Lung (tissue), 12 donors: ENCODE data around the gene CACNA1A. TPM values are rescaled to one million over a fixed set of nuclear protein-coding genes. Genes with fewer than 3 reads are reported as not detected.

Experiments
- ATAC-seq: fragments of 200-7000 bp; cut with Tn5 transposase; one replicate; pipeline ENCODE4 v1.9.1; 2020; ENCODE audit warnings: moderate number of reproducible peaks; ENCODE audit not compliant: insufficient read depth, low FRiP score
- DNase-seq, 3 donors: peaks; one replicate each; pipeline ENCODE4 v3.0.0-alpha.2; 2013 to 2017
- H3K27ac ChIP-seq, 2 donors: one replicate each; pipeline ENCODE4 v1.5.1; 2013; ENCODE audit warnings: mild to moderate bottlenecking in 2 of 2, moderate library complexity in 2 of 2, control low read depth in 1 of 2, inconsistent platforms in 1 of 2, low read depth in 1 of 2, low read length in 1 of 2
- H3K27me3 ChIP-seq, 3 donors: one replicate each; pipeline ENCODE4 v1.5.1; 2013; ENCODE audit warnings: low read length in 2 of 3; ENCODE audit not compliant: control insufficient read depth in 3 of 3, insufficient read depth in 3 of 3
- H3K36me3 ChIP-seq, 4 donors: one replicate each; pipeline ENCODE4 v1.5.1; 2013; ENCODE audit warnings: low read length in 4 of 4, mild to moderate bottlenecking in 1 of 4, moderate library complexity in 1 of 4; ENCODE audit not compliant: control insufficient read depth in 4 of 4, insufficient read depth in 4 of 4
- H3K4me1 ChIP-seq, 5 donors: one replicate each; pipeline ENCODE4 v1.5.1; 2013; ENCODE audit warnings: low read length in 5 of 5, mild to moderate bottlenecking in 2 of 5, moderate library complexity in 1 of 5; ENCODE audit not compliant: control insufficient read depth in 5 of 5, insufficient read depth in 5 of 5
- H3K4me3 ChIP-seq: one replicate; pipeline ENCODE4 v1.5.1; 2013; ENCODE audit warnings: mild to moderate bottlenecking, control low read depth, moderate library complexity
- H3K9ac ChIP-seq, 2 donors: one replicate each; pipeline ENCODE4 v1.5.1; 2013; ENCODE audit warnings: low read length in 2 of 2, control low read depth in 1 of 2; ENCODE audit not compliant: insufficient read depth in 1 of 2
- H3K9me3 ChIP-seq, 4 donors: one replicate each; pipeline ENCODE4 v1.5.1; 2013; ENCODE audit warnings: low read length in 3 of 4, mild to moderate bottlenecking in 1 of 4, moderate library complexity in 1 of 4; ENCODE audit not compliant: control insufficient read depth in 4 of 4, insufficient read depth in 3 of 4
- WGBS, 2 donors: extraction: QIAGEN DNeasy Blood & Tissue Kit; methylation state at CpG; one replicate each; pipeline ENCODE4 v1.1.7; 2013; 5-methylcytosine and 5-hydroxymethylcytosine counted together
- polyA plus RNA-seq, 2 donors: library from polyadenylated mRNA; stranded (reverse); fragments of 200-250 nt; gene quantifications; one replicate each; pipeline ENCODE4 v1.2.1, GENCODE V29; 2013
- total RNA-seq, 2 donors: library from RNA; depleted of rRNA in 1 of 2; stranded (reverse); fragments of >200 nt in 1 of 2; gene quantifications; one replicate each; pipeline ENCODE4 v1.2.1, GENCODE V29; 2014 to 2021
- TF ChIP-seq, protein P1 (sequence below): IDR thresholded peaks from 2 replicates; pipeline ENCODE4 v1.5.1; 2012; ENCODE audit warnings: mild to moderate bottlenecking; ENCODE audit errors: control extremely low read depth, extremely low read depth
- donor health status: control.
- donor health status: control.
- donor health status: Bipolar disorder and iron deficiency.
- donor health status: healthy.
- donor health status: DM: yes; HTN: yes; CAD: no.

Gene CACNA1A
- total and polyA plus RNA-seq, 4 donors = 0.27 to 1.00 (median 0.75) TPM

DNA sequence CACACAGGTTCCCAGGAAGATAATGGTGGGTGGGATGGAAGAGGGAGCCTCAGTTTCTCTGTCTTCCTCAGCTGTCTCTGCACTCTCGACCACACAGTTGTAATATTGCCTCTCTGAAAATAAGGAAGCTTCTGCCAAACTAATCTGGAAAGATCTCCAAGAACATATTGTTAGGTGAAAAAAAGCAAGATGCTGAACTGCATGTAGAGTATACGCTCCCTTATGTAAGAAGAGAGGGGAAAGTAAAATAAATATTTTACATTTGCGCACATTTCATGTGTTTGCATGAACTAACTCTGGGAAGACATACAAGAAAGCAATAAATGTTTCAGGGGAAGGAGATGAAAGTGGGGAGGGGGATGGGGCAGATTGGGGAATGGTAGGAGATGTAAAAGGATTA is 41.9 kb upstream of the CACNA1A start:
- ATAC-seq = no peak
- peaks cover 0 to 3% (median 0%) of the 10 kb centered on the region in 3 donors for H3K27me3 ChIP-seq
- H3K27ac ChIP-seq = no peak overlapping the region
- no peak overlapping the region for H3K4me3 ChIP-seq
- H3K9me3 ChIP-seq = peaks cover 0 to 7% (median 3%) of the 10 kb centered on the region in 4 donors
- WGBS, 2 donors = 82 to 86% methylated on average over 3 of the region's 3 CpGs
- H3K4me1 ChIP-seq = no peaks in the 10 kb centered on the region
- H3K36me3 ChIP-seq = no peaks in the 10 kb centered on the region
- no peak for DNase-seq
- H3K9ac ChIP-seq = no peak overlapping the region
- TF ChIP-seq, protein P1, sequence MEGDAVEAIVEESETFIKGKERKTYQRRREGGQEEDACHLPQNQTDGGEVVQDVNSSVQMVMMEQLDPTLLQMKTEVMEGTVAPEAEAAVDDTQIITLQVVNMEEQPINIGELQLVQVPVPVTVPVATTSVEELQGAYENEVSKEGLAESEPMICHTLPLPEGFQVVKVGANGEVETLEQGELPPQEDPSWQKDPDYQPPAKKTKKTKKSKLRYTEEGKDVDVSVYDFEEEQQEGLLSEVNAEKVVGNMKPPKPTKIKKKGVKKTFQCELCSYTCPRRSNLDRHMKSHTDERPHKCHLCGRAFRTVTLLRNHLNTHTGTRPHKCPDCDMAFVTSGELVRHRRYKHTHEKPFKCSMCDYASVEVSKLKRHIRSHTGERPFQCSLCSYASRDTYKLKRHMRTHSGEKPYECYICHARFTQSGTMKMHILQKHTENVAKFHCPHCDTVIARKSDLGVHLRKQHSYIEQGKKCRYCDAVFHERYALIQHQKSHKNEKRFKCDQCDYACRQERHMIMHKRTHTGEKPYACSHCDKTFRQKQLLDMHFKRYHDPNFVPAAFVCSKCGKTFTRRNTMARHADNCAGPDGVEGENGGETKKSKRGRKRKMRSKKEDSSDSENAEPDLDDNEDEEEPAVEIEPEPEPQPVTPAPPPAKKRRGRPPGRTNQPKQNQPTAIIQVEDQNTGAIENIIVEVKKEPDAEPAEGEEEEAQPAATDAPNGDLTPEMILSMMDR = no peak

DNA sequence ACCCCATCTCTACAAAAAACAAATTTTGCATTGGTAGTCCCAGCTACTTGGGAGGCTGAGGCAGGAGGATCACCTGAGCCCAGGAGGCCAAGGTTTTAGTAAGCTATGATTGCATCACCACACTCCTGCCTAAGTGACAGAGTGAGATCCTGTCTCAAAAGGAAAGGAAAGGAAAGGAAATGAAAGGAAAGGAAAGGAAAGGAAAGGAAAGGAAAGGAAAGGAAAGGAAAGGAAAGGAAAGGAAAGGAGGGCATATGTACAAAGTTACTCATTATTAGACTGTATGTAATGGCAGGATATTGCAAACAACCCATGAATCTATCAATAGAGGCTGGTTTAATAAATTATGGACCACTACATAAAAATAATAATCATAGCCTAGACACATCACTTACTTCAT is 40.8 kb upstream of the CACNA1A start:
- no peaks in the 10 kb centered on the region for H3K4me1 ChIP-seq
- no peak overlapping the region for H3K27ac ChIP-seq
- H3K4me3 ChIP-seq = no peak overlapping the region
- TF ChIP-seq, protein P1 = no peak
- DNase-seq (no peak), ATAC-seq (no peak)
- H3K36me3 ChIP-seq = no peaks in the 10 kb centered on the region
- peaks cover 0 to 7% (median 3%) of the 10 kb centered on the region in 4 donors for H3K9me3 ChIP-seq
- no peak overlapping the region for H3K9ac ChIP-seq
- H3K27me3 ChIP-seq = peaks cover 0 to 3% (median 0%) of the 10 kb centered on the region in 3 donors

DNA sequence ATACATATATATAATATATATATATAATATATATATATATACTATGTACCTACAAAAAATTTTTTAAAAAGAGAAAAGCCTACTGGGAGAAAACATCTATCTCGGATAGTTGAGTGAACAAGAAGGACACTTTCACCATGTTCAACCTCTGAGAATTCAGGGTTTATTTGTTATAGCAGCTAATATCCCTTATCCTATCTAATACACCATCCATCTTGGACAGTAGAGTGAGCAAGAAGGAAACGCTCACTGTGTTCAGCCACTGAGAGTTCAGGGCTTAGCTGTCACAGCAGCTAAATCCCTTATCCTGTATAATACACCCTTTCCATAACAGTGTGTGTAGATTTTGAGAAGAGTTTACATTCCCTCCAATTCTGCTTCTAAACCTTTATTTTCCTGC is 38.1 kb upstream of the CACNA1A start:
- Histone ChIP-seq H3K9me3 (peaks cover 0 to 8% (median 4%) of the 10 kb centered on the region in 4 donors), H3K4me3 (no peak overlapping the region), H3K27me3 (no peaks in the 10 kb centered on the region), H3K9ac (no peak overlapping the region), H3K27ac (no peak overlapping the region), H3K4me1 (no peaks in the 10 kb centered on the region), H3K36me3 (no peaks in the 10 kb centered on the region)
- ATAC-seq (no peak), DNase-seq (no peak)
- 85 to 92% methylated on average over 2 of the region's 2 CpGs for WGBS, 2 donors
- TF ChIP-seq, protein P1 = no peak

DNA sequence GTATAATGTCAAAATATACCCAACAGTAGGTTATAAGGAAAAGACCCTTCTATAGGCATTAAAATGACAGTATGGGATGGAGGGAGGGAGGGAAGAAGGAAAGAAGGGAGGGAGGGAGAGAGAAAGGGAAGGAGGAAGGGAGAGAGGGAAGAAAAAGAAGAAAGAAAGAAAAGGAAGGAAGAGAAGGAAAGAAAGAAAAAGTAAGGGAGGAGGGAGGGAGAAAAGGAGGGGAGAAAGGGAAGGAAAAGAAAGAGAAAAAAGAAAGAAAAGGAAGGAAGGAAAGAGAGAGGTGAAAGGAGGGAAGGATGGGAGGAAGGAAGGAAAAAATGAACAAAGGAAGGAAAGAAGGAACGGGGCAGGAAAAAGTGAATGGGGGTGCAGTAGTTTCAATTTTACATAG is 35.3 kb upstream of the CACNA1A start:
- Histone ChIP-seq H3K27ac (no peak overlapping the region), H3K4me1 (no peaks in the 10 kb centered on the region), H3K27me3 (no peaks in the 10 kb centered on the region), H3K36me3 (no peaks in the 10 kb centered on the region), H3K9ac (no peak overlapping the region), H3K4me3 (no peak overlapping the region), H3K9me3 (peaks cover 0 to 10% (median 4%) of the 10 kb centered on the region in 4 donors)
- DNase-seq = no peak
- 32 to 47% methylated on average over 1 of the region's 1 CpG for WGBS, 2 donors
- TF ChIP-seq, protein P1 = no peak
- ATAC-seq = no peak
